Measurements from ENCODE around the gene LAMP1. TPM values are rescaled to one million over a fixed set of nuclear protein-coding genes. Genes with fewer than 3 reads are reported as not detected.
A peak's percentile ranks its signal among the peaks of the same experiment; 100 is the strongest.
"Not testable (repeated sequence)": the region's sequence is repeated elsewhere in the genome, so short reads cannot be mapped to it uniquely, and the experiment has no call there.

LAMP1 gene, protein sequence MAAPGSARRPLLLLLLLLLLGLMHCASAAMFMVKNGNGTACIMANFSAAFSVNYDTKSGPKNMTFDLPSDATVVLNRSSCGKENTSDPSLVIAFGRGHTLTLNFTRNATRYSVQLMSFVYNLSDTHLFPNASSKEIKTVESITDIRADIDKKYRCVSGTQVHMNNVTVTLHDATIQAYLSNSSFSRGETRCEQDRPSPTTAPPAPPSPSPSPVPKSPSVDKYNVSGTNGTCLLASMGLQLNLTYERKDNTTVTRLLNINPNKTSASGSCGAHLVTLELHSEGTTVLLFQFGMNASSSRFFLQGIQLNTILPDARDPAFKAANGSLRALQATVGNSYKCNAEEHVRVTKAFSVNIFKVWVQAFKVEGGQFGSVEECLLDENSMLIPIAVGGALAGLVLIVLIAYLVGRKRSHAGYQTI
- total RNA-seq = 100 to 1,000 TPM in 3 of 4 donors, 10 to 100 TPM in 1; 97.9 to 151 (median 128) TPM

- Histone ChIP-seq H3K27ac (peak within 1 kb of the TSS; percentile 70 to 93 (median 90)), H3K4me3 (peak within 1 kb of the TSS; percentile 81 to 95), H3K9me3 (no peaks in the 10 kb centered on the region), H3K36me3 (no peaks in the 10 kb centered on the region), H3K27me3 (no peaks in the 10 kb centered on the region), H3K4me1 (peaks cover 0 to 54% (median 17%) of the 10 kb centered on the region in 3 donors)
- 0 to 1% methylated on average over 5 to 16 of the region's 74 CpGs for WGBS, 2 donors (ENCODE audit: low coverage in 1 of 2)
- peak; percentile 93 for ATAC-seq
- TF ChIP-seq POLR2A (IDR thresholded peaks at IDR 0.05) = peak; percentile 86 to 90
- TF ChIP-seq, protein P1, sequence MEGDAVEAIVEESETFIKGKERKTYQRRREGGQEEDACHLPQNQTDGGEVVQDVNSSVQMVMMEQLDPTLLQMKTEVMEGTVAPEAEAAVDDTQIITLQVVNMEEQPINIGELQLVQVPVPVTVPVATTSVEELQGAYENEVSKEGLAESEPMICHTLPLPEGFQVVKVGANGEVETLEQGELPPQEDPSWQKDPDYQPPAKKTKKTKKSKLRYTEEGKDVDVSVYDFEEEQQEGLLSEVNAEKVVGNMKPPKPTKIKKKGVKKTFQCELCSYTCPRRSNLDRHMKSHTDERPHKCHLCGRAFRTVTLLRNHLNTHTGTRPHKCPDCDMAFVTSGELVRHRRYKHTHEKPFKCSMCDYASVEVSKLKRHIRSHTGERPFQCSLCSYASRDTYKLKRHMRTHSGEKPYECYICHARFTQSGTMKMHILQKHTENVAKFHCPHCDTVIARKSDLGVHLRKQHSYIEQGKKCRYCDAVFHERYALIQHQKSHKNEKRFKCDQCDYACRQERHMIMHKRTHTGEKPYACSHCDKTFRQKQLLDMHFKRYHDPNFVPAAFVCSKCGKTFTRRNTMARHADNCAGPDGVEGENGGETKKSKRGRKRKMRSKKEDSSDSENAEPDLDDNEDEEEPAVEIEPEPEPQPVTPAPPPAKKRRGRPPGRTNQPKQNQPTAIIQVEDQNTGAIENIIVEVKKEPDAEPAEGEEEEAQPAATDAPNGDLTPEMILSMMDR (IDR thresholded peaks at IDR 0.05) = peak in 2 of 4 experiments; percentile 26 to 41
- peak; percentile 87 for TF ChIP-seq POLR2AphosphoS5 (IDR thresholded peaks at IDR 0.05)
- no peak for TF ChIP-seq EP300 (IDR thresholded peaks at IDR 0.05)
Observed at GRCh38 chr13:113296823-113297369, at the start of gene LAMP1. Gene LAMP1 (plus strand): TSS chr13:113297239. CDS start chr13:113297435, 196 bp downstream.

DNA sequence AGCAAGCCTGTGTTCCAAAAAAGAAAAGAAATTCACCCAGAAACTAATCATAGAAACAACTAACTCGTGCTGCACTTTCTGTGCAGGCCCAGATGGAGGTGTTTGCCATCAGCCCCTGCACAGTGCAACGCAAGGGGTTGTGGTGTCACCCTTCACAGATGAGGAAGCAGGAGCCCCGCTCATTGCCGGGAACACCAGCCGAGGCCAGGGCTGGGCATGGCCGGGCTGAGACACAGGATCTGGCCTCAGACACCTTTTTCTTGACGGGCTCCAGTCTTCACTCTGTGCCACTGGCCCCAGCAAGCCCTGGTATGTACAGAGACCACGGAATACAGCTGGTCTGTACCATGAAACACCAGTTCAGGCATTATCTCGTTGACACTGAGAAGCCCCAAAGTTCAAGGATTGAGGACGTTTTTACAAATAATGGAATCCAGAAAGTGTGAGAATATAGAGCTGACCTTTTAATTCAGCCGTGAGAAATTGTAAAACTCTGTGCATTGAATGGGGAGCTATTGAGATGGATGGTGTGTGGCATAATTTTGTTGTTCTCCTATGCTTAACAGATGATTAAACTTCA lies 44.4 kb upstream of the LAMP1 start:
- 39 to 49% methylated on average over 2 to 3 of the region's 11 CpGs for WGBS, 2 donors (ENCODE audit: low coverage in 1 of 2)
- no peaks in the 10 kb centered on the region for H3K27me3 ChIP-seq
- H3K4me1 ChIP-seq = no peaks in the 10 kb centered on the region
- H3K4me3 ChIP-seq = no peak overlapping the region
- no peak for ATAC-seq
- TF ChIP-seq POLR2A (IDR thresholded peaks at IDR 0.05) (no peak), EP300 (IDR thresholded peaks at IDR 0.05) (no peak), POLR2AphosphoS5 (IDR thresholded peaks at IDR 0.05) (no peak)
- TF ChIP-seq, protein P1 (IDR thresholded peaks at IDR 0.05) = no peak
- no peaks in the 10 kb centered on the region for H3K9me3 ChIP-seq
- no peak overlapping the region for H3K27ac ChIP-seq
- peaks cover 0 to 100% of the 10 kb centered on the region in 2 donors for H3K36me3 ChIP-seq

DNA sequence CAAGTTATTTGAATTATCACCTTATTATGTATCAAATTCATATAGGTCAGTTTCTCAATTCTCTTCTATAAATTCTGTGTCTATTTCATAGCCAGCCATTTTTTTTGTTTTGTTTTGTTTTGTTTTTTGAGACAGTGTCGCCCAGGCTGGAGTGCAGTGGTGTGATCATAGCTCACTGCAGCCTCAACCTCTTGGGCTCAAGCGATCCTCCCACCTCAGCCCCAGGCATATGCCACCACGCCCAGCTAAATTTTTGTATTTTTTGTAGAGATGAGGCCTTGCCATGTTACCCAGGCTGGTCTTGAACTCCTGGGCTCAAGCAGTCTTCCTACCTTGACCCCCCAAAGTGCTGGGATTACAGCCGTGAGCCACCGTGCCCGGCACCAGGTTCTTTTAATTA lies 39.1 kb upstream of the LAMP1 start:
- not testable (repeated sequence) for H3K4me1 ChIP-seq, H3K9me3 ChIP-seq, H3K27ac ChIP-seq, H3K27me3 ChIP-seq, ATAC-seq, H3K4me3 ChIP-seq
- WGBS, 2 donors (ENCODE audit: low coverage in 1 of 2) = 98 to 100% methylated on average over 3 to 6 of the region's 6 CpGs
- peaks cover 0 to 100% of the 10 kb centered on the region in 2 donors for H3K36me3 ChIP-seq

GRCh38 chr13:113258321-113259054 lies 38.6 kb upstream of the LAMP1 start:
- ATAC-seq = no peak

More at GRCh38 chr13:113258321-113259054, 38.6 kb upstream of the LAMP1 start:
- WGBS, 2 donors (ENCODE audit: low coverage in 1 of 2) = 88 to 96% methylated on average over 3 to 5 of the region's 5 CpGs
- H3K36me3 ChIP-seq = peaks cover 0 to 99% of the 10 kb centered on the region in 2 donors
- no peaks in the 10 kb centered on the region for H3K9me3 ChIP-seq
- TF ChIP-seq POLR2AphosphoS5 (IDR thresholded peaks at IDR 0.05) = no peak
- no peak for TF ChIP-seq EP300 (IDR thresholded peaks at IDR 0.05)
- TF ChIP-seq, protein P1 (IDR thresholded peaks at IDR 0.05) = no peak
- no peak for TF ChIP-seq POLR2A (IDR thresholded peaks at IDR 0.05)
- H3K4me3 ChIP-seq = no peak overlapping the region
- H3K27ac ChIP-seq = no peak overlapping the region
- no peaks in the 10 kb centered on the region for H3K4me1 ChIP-seq
- H3K27me3 ChIP-seq = no peaks in the 10 kb centered on the region
